Measurements from ENCODE around the gene ARHGAP10. TPM values are rescaled to one million over a fixed set of nuclear protein-coding genes. Genes with fewer than 3 reads are reported as not detected.

Gene ARHGAP10
- total RNA-seq, 1 experiment from 2014 or later = 6.1 TPM

DNA sequence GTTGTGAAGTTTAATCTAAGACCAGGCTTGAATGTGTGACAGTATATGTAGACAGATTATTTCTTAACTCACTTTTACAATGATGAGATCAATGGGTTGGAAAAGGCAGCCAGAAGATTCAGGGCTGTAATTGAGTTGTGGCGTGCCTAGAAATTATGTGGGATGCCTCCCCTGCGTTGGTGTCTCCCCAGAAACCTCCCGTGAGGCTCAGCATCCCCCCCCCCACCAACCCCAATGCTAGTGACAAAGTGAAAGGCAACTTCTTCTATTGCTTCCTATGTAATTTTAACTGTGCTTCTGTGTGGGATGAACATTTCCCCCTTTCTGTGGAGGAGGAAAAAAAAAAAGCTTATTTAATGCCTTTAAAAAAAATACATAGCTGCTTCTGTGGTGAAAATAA lies 297.9 kb downstream of the ARHGAP10 start:
- intact Hi-C loops (cut with micrococcal nuclease; ENCODE audit: unreplicated experiment) = no loop called here
- TF ChIP-seq, protein P1, sequence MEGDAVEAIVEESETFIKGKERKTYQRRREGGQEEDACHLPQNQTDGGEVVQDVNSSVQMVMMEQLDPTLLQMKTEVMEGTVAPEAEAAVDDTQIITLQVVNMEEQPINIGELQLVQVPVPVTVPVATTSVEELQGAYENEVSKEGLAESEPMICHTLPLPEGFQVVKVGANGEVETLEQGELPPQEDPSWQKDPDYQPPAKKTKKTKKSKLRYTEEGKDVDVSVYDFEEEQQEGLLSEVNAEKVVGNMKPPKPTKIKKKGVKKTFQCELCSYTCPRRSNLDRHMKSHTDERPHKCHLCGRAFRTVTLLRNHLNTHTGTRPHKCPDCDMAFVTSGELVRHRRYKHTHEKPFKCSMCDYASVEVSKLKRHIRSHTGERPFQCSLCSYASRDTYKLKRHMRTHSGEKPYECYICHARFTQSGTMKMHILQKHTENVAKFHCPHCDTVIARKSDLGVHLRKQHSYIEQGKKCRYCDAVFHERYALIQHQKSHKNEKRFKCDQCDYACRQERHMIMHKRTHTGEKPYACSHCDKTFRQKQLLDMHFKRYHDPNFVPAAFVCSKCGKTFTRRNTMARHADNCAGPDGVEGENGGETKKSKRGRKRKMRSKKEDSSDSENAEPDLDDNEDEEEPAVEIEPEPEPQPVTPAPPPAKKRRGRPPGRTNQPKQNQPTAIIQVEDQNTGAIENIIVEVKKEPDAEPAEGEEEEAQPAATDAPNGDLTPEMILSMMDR (IDR thresholded peaks at IDR 0.05; ENCODE audit: unreplicated experiment) = no peak
- Mint-ChIP-seq H3K9me3 (ENCODE audit: low read depth, unreplicated experiment) (peaks cover 2% of the 10 kb centered on the region), H3K27ac (ENCODE audit: unreplicated experiment) (no peak overlapping the region), H3K4me1 (ENCODE audit: low read depth, unreplicated experiment) (no peaks in the 10 kb centered on the region), H3K36me3 (ENCODE audit: insufficient read depth, unreplicated experiment) (no peaks in the 10 kb centered on the region), H3K4me3 (ENCODE audit: low read depth, unreplicated experiment) (no peak overlapping the region), H3K27me3 (ENCODE audit: unreplicated experiment) (no peaks in the 10 kb centered on the region)
- CTCF ChIA-PET = interaction anchor here (0.6 kb wide), 3 partner anchors 16 to 1871 kb away, joined by 3 to 7 read pairs (median 3); no protein-coding TSS in a partner anchor
- no peak for DNase-seq
- BruUV-seq (replicated peaks) = no TSS peak

DNA sequence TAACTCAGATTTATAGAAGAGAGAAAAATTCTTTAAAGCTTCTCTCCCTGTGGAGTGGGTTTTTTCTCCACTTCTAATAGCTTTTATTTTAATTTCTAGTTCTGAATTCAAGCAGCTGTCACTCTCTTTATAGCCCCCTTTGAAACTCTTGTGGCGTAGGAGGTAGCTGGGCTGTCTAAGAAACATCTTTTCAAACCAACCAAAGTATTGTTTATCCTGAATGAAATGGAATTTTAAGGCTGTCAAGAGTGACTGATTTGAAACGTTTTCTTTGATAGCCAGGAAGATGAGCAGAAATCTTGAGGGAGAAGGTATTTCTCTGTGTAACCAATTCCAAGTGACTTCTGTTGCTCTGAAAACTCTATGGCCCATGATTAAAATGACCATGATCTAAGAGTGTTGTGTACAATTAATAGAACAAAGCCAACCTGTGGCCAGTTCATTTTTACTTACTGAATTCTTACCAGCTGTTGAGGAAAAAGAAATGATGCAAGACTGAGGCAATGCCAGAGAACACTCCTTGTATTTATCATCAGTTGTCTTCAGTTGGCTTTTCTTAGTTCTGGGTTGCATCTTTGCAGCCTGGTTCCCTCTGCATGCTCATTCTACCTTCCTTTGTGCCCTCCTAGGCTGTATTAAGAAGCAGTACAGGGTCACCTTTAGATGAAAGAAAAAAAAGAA lies 298.4 kb downstream of the ARHGAP10 start:
- no peaks in the 10 kb centered on the region for H3K4me1 Mint-ChIP-seq (ENCODE audit: low read depth, unreplicated experiment)
- intact Hi-C loops (cut with micrococcal nuclease; ENCODE audit: unreplicated experiment) = no loop called here
- BruUV-seq (replicated peaks) = no TSS peak
- no peak overlapping the region for H3K4me3 Mint-ChIP-seq (ENCODE audit: low read depth, unreplicated experiment)
- peaks cover 2% of the 10 kb centered on the region for H3K9me3 Mint-ChIP-seq (ENCODE audit: low read depth, unreplicated experiment)
- no peak for DNase-seq
- H3K27ac Mint-ChIP-seq (ENCODE audit: unreplicated experiment) = no peak overlapping the region
- CTCF ChIA-PET = interaction anchor here (0.6 kb wide), 2 partner anchors 16 to 959 kb away, joined by 3 to 7 read pairs; no protein-coding TSS in a partner anchor
- no peaks in the 10 kb centered on the region for H3K36me3 Mint-ChIP-seq (ENCODE audit: insufficient read depth, unreplicated experiment)
- TF ChIP-seq, protein P1 (IDR thresholded peaks at IDR 0.05; ENCODE audit: unreplicated experiment) = no peak
- no peaks in the 10 kb centered on the region for H3K27me3 Mint-ChIP-seq (ENCODE audit: unreplicated experiment)

DNA sequence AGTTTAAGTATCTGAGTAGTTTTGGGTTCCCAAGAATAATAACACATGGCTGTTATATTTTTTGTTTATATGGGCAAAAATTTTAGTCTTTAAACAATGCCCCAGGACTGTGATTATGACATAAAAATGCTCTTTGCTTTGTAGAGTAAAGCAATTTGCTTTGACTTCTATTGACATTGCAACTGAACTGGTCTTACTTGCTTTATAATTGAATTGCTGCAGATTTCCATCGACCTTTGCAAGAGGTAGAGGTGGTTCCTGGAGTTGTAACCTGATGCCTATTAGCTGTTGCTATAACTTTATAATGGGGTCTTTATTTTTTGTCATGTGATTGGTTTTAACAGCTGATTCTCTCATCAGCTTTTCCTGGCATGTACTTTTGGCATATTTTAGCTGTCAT lies 302.9 kb downstream of the ARHGAP10 start:
- no peak for DNase-seq
- no TSS peak for BruUV-seq (replicated peaks)
- TF ChIP-seq, protein P1 (IDR thresholded peaks at IDR 0.05; ENCODE audit: unreplicated experiment) = no peak
- no peaks in the 10 kb centered on the region for H3K27me3 Mint-ChIP-seq (ENCODE audit: unreplicated experiment)
- no peaks in the 10 kb centered on the region for H3K4me1 Mint-ChIP-seq (ENCODE audit: low read depth, unreplicated experiment)
- H3K4me3 Mint-ChIP-seq (ENCODE audit: low read depth, unreplicated experiment) = no peak overlapping the region
- no peaks in the 10 kb centered on the region for H3K9me3 Mint-ChIP-seq (ENCODE audit: low read depth, unreplicated experiment)
- intact Hi-C loops (cut with micrococcal nuclease; ENCODE audit: unreplicated experiment) = no loop called here
- no peak overlapping the region for H3K27ac Mint-ChIP-seq (ENCODE audit: unreplicated experiment)
- CTCF ChIA-PET = no interaction called here
- H3K36me3 Mint-ChIP-seq (ENCODE audit: insufficient read depth, unreplicated experiment) = no peaks in the 10 kb centered on the region

DNA sequence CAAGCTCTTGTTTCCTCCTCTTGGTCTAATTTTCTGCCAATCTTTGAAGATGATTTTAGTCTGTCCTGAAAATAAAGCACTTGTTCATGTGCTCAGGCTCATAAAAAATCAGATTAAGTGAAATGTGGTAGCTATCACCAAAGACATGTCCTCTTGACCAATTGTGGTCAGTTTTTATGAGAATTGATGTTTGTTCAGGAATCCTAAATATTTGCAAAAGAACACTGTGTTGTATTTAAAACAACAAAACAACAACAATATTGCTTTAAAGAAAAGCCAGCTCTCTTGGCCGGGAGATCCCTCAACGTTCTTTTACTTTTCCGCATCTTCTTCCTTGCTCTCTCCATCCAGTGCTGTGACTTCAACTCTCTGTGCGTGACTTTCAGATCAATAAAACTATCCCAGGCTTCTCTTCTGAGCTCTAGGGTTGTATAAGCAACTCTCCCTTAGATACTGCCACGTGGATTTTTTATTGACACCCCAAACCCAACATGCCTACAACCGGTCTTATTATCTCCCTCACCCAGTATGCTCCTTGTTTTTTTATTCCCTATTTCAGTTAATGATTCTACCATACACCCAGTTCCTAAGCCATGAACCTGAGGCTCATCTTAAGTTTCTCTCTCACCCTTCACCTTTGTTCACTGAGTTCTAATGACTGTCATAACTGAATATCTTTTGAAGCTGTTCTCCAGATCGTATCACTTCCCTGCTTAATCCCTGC lies 309.9 kb downstream of the ARHGAP10 start:
- H3K9me3 Mint-ChIP-seq (ENCODE audit: low read depth, unreplicated experiment) = no peaks in the 10 kb centered on the region
- DNase-seq = no peak
- TF ChIP-seq, protein P1 (IDR thresholded peaks at IDR 0.05; ENCODE audit: unreplicated experiment) = no peak
- no TSS peak for BruUV-seq (replicated peaks)
- CTCF ChIA-PET = no interaction called here
- no peaks in the 10 kb centered on the region for H3K4me1 Mint-ChIP-seq (ENCODE audit: low read depth, unreplicated experiment)
- H3K36me3 Mint-ChIP-seq (ENCODE audit: insufficient read depth, unreplicated experiment) = no peaks in the 10 kb centered on the region
- H3K27me3 Mint-ChIP-seq (ENCODE audit: unreplicated experiment) = no peaks in the 10 kb centered on the region
- H3K4me3 Mint-ChIP-seq (ENCODE audit: low read depth, unreplicated experiment) = no peak overlapping the region
- no peak overlapping the region for H3K27ac Mint-ChIP-seq (ENCODE audit: unreplicated experiment)
- intact Hi-C loops (cut with micrococcal nuclease; ENCODE audit: unreplicated experiment) = no loop called here

All from Calu3 (cell line).